H9 (cell line): ENCODE data around the gene DMRTC1. TPM values are rescaled to one million over a fixed set of nuclear protein-coding genes. Genes with fewer than 3 reads are reported as not detected.
"Not testable (repeated sequence)": the region's sequence is repeated elsewhere in the genome, so short reads cannot be mapped to it uniquely, and the experiment has no call there.

Experiments
- DNase-seq: peaks from one replicate; pipeline ENCODE4 v3.0.0-alpha.2; 2017
- H2AFZ ChIP-seq: one replicate; pipeline ENCODE4 v1.6.1; 2013; ENCODE audit warnings: mild to moderate bottlenecking, low read length, control low read depth, moderate library complexity
- H2AK5ac ChIP-seq: 2 replicates; pipeline ENCODE4 v1.6.1; 2013; ENCODE audit warnings: low read length, control low read depth, mixed read lengths; ENCODE audit not compliant: insufficient read length
- H2BK120ac ChIP-seq: one replicate; pipeline ENCODE4 v1.6.1; 2013; ENCODE audit warnings: low read depth, mild to moderate bottlenecking, low read length, control low read depth, inconsistent platforms; ENCODE audit not compliant: poor library complexity, severe bottlenecking
- H2BK12ac ChIP-seq: 2 replicates; pipeline ENCODE4 v1.6.1; 2013; ENCODE audit warnings: low read length, control low read depth, mixed read lengths, low read depth; ENCODE audit not compliant: insufficient read length
- H2BK15ac ChIP-seq: 2 replicates; pipeline ENCODE4 v1.6.1; 2013; ENCODE audit warnings: low read depth, low read length, control low read depth
- H2BK20ac ChIP-seq: one replicate; pipeline ENCODE4 v1.6.1; 2013; ENCODE audit warnings: low read depth, mild to moderate bottlenecking, low read length, control low read depth, inconsistent platforms; ENCODE audit not compliant: poor library complexity, severe bottlenecking
- H2BK5ac ChIP-seq: 2 replicates; pipeline ENCODE4 v1.6.1; 2013; ENCODE audit warnings: low read length, control low read depth, mixed read lengths; ENCODE audit not compliant: insufficient read length
- H3K14ac ChIP-seq: 2 replicates; pipeline ENCODE4 v1.6.1; 2013; ENCODE audit warnings: low read length, control low read depth; ENCODE audit not compliant: insufficient read depth
- H3K18ac ChIP-seq: 2 replicates; pipeline ENCODE4 v1.6.1; 2013; ENCODE audit warnings: low read depth, mild to moderate bottlenecking, mixed read lengths, low read length, control low read depth; ENCODE audit not compliant: insufficient read length
- H3K23ac ChIP-seq: 2 replicates; pipeline ENCODE4 v1.6.1; 2013; ENCODE audit warnings: low read length, control low read depth, mixed read lengths, low read depth; ENCODE audit not compliant: insufficient read length
- H3K23me2 ChIP-seq: 2 replicates; pipeline ENCODE4 v1.6.1; 2013; ENCODE audit warnings: low read depth, mild to moderate bottlenecking, mixed read lengths, low read length, control low read depth; ENCODE audit not compliant: insufficient read length, poor library complexity, severe bottlenecking
- H3K27ac ChIP-seq: 2 replicates; pipeline ENCODE4 v1.5.1; 2013; ENCODE audit warnings: low read length, control low read depth, mixed read lengths, low read depth; ENCODE audit not compliant: insufficient read length
- H3K27me3 ChIP-seq: 2 replicates; pipeline ENCODE4 v1.6.1; 2013; ENCODE audit warnings: low read length, control low read depth, inconsistent platforms; ENCODE audit not compliant: insufficient read depth
- H3K4ac ChIP-seq: 2 replicates; pipeline ENCODE4 v1.6.1; 2013; ENCODE audit warnings: low read depth, mild to moderate bottlenecking, control low read depth, inconsistent platforms, low read length, moderate library complexity
- H3K4me1 ChIP-seq: 2 replicates; pipeline ENCODE4 v1.6.1; 2013; ENCODE audit warnings: low read length, control low read depth, inconsistent platforms; ENCODE audit not compliant: insufficient read depth
- H3K4me2 ChIP-seq: 2 replicates; pipeline ENCODE4 v1.6.1; 2013; ENCODE audit warnings: low read length, control low read depth, mixed read lengths; ENCODE audit not compliant: insufficient read length, insufficient read depth
- H3K56ac ChIP-seq: 2 replicates; pipeline ENCODE4 v1.6.1; 2013; ENCODE audit warnings: low read depth, mild to moderate bottlenecking, mixed read lengths, low read length, control low read depth; ENCODE audit not compliant: insufficient read length
- H3K79me1 ChIP-seq: 2 replicates; pipeline ENCODE4 v1.6.1; 2013; ENCODE audit warnings: low read depth, mild to moderate bottlenecking, moderate library complexity, low read length, control low read depth, inconsistent platforms; ENCODE audit not compliant: insufficient read depth, poor library complexity, severe bottlenecking
- H3K79me2 ChIP-seq: 2 replicates; pipeline ENCODE4 v1.6.1; 2013; ENCODE audit warnings: low read length, control low read depth, inconsistent platforms; ENCODE audit not compliant: insufficient read depth
- H3K9ac ChIP-seq: 2 replicates; pipeline ENCODE4 v1.6.1; 2013; ENCODE audit warnings: low read length, control low read depth, mixed read lengths; ENCODE audit not compliant: insufficient read length; ENCODE audit errors: extremely low read depth
- H3K9me3 ChIP-seq: one replicate; pipeline ENCODE4 v1.6.1; 2013; ENCODE audit warnings: low read depth, low read length, inconsistent platforms; ENCODE audit not compliant: control insufficient read depth
- H3T11ph ChIP-seq: one replicate; pipeline ENCODE4 v1.6.1; 2013; ENCODE audit warnings: mild to moderate bottlenecking, low read length, control low read depth, inconsistent platforms
- H4K20me1 ChIP-seq: one replicate; pipeline ENCODE4 v1.6.1; 2013; ENCODE audit not compliant: control insufficient read depth, insufficient read length, insufficient read depth
- H4K5ac ChIP-seq: 2 replicates; pipeline ENCODE4 v1.6.1; 2013; ENCODE audit warnings: low read depth, mild to moderate bottlenecking, mixed read lengths, low read length, control low read depth; ENCODE audit not compliant: insufficient read length
- H4K8ac ChIP-seq: replicated peaks from 2 replicates; pipeline ENCODE4 v1.6.1; 2013; ENCODE audit warnings: low read length, control low read depth, mixed read lengths, low read depth; ENCODE audit not compliant: insufficient read length
- H4K91ac ChIP-seq: 2 replicates; pipeline ENCODE4 v1.6.1; 2013; ENCODE audit warnings: low read depth, mild to moderate bottlenecking, moderate library complexity, mixed read lengths, low read length, control low read depth; ENCODE audit not compliant: insufficient read length
- H3K27ac Mint-ChIP-seq, 3 experiments: 2 replicates in 2 of 3; 3 replicates in 1 of 3; pipeline ENCODE4 v1.8.0; 2020 to 2021; ENCODE audit warnings: mixed read lengths in 3 of 3, mild to moderate bottlenecking in 1 of 3, moderate library complexity in 1 of 3
- H3K27me3 Mint-ChIP-seq: 2 replicates; pipeline ENCODE4 v1.8.0; 2021; ENCODE audit warnings: low read depth, mild to moderate bottlenecking, moderate library complexity, mixed read lengths
- H3K36me3 Mint-ChIP-seq, 3 experiments: 2 replicates in 2 of 3; 3 replicates in 1 of 3; pipeline ENCODE4 v1.8.0; 2020 to 2021; ENCODE audit warnings: low read depth in 3 of 3, mixed read lengths in 3 of 3; ENCODE audit not compliant: insufficient read depth in 1 of 3
- H3K4me1 Mint-ChIP-seq, 2 experiments: 2 replicates each; pipeline ENCODE4 v1.8.0; 2020; ENCODE audit warnings: mixed read lengths in 2 of 2
- H3K4me3 Mint-ChIP-seq, 2 experiments: 2 replicates in 1 of 2; 3 replicates in 1 of 2; pipeline ENCODE4 v1.8.0; 2020 to 2021; ENCODE audit warnings: mild to moderate bottlenecking in 2 of 2, mixed read lengths in 2 of 2, moderate library complexity in 1 of 2
- H3K9me3 Mint-ChIP-seq, 2 experiments: 2 replicates in 1 of 2; 3 replicates in 1 of 2; pipeline ENCODE4 v1.8.0; 2020; ENCODE audit warnings: mild to moderate bottlenecking in 2 of 2, mixed read lengths in 2 of 2, moderate library complexity in 1 of 2
- WGBS: extraction: QIAGEN DNeasy Blood & Tissue Kit; methylation state at CpG from one replicate; pipeline ENCODE4 v1.1.7; 2013; ENCODE audit warnings: missing lambda C conversion rate, low lambda C conversion rate, mixed read lengths; ENCODE audit not compliant: insufficient read length; ENCODE audit errors: extremely low coverage; 5-methylcytosine and 5-hydroxymethylcytosine counted together
- total RNA-seq: library from RNA; stranded (reverse); gene quantifications from 2 replicates; pipeline ENCODE4 v1.2.1, GENCODE V29; 2021

The DMRTC1 gene
- total RNA-seq, 1 experiment from 2014 or later = not detected

DNA sequence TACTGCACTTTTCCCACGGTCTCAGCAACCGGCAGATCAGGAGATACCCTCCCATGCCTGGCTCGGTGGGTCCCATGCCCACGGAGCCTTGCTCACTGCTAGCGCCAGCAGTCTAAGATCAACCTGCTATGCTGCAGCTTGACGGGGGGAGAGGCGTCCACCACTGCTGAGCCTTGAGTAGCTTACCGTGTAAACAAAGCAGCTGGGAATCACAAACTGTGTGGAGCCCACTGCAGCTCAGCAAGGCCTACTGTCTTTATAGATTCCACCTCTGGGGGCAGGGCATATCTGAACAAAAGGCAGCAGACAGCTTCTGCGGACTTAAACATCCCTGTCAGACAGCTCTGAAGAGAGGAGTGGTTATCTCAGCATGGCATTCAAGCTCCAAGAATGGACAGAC lies 16.3 kb upstream of the DMRTC1 start:
- not testable (repeated sequence) for H2BK5ac ChIP-seq, H3K18ac ChIP-seq, H2AFZ ChIP-seq, H3K14ac ChIP-seq, H3K56ac ChIP-seq, H2BK15ac ChIP-seq, H4K91ac ChIP-seq, H3K4me3 Mint-ChIP-seq, DNase-seq, H3K4me2 ChIP-seq, H3K79me2 ChIP-seq, H2BK12ac ChIP-seq, H3K9me3 Mint-ChIP-seq, H2AK5ac ChIP-seq, H3K23ac ChIP-seq, H4K20me1 ChIP-seq, H4K5ac ChIP-seq, H2BK20ac ChIP-seq, H3K27ac ChIP-seq, H3K36me3 Mint-ChIP-seq, H3K27me3 Mint-ChIP-seq, H3K9me3 ChIP-seq, H3K23me2 ChIP-seq, H2BK120ac ChIP-seq, H3K4me1 ChIP-seq, H3K9ac ChIP-seq, H4K8ac ChIP-seq, H3K27ac Mint-ChIP-seq, H3K4ac ChIP-seq, H3T11ph ChIP-seq, H3K4me1 Mint-ChIP-seq, H3K27me3 ChIP-seq, H3K79me1 ChIP-seq
- no CpG with 5 or more reads among the region's 9 CpGs for WGBS

DNA sequence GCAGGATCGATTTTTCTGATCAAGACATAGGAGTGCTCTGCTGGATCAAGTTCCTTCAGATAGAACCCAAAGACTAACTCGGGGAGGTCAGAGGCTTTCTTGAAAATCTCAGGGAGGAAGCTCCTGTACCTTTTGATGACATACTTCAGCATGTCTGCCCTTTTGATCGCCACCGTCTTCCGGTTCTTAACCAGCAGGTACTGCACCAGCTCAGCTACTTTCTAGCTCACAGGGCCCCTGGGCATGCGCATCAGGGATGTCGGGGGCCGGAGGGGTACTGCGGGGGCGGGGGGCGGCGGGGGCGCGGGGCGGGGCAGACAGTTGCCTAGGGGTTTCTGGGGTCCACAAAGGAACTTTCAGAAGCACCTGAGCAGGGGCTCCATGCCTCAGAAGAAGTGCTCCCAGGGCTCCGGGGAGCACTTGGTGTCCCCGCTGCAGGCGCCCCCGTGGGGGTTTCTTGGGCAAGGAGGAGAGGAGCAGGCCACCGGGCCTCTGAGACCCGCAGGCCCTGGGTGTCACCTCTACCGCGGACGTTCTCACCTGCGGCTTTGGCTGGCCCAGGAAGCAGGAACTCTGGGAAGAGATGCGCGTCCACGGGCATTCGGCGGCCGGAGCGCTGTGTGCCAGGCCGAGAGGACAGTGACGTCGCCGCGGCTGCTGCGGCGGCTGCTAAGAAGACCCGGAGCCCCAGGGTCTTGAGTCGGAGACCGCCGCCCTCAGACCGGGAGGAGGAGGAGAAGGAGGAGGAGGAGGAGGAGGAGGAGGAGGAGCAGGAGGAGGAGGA lies 410 bp downstream of the DMRTC1 start:
- not testable (repeated sequence) for H3K23ac ChIP-seq, H3K4me1 Mint-ChIP-seq, H3K9me3 Mint-ChIP-seq, H2BK12ac ChIP-seq, H3K14ac ChIP-seq, H3K18ac ChIP-seq, H3K4ac ChIP-seq, DNase-seq, H3K79me1 ChIP-seq, H2AFZ ChIP-seq, H3K36me3 Mint-ChIP-seq, H3K9me3 ChIP-seq, H4K5ac ChIP-seq, H3K27me3 ChIP-seq, H3K4me2 ChIP-seq, H4K20me1 ChIP-seq, H3K27me3 Mint-ChIP-seq, H3K4me3 Mint-ChIP-seq, H2BK20ac ChIP-seq, H3T11ph ChIP-seq, H3K27ac ChIP-seq, H2BK120ac ChIP-seq, H2BK5ac ChIP-seq, H3K9ac ChIP-seq, H2BK15ac ChIP-seq, H2AK5ac ChIP-seq, H3K23me2 ChIP-seq, H3K4me1 ChIP-seq, H4K8ac ChIP-seq, H3K56ac ChIP-seq, H3K27ac Mint-ChIP-seq, H3K79me2 ChIP-seq, H4K91ac ChIP-seq
- WGBS = no CpG with 5 or more reads among the region's 44 CpGs
